ENCODE measurements around the gene EP400.

DNA sequence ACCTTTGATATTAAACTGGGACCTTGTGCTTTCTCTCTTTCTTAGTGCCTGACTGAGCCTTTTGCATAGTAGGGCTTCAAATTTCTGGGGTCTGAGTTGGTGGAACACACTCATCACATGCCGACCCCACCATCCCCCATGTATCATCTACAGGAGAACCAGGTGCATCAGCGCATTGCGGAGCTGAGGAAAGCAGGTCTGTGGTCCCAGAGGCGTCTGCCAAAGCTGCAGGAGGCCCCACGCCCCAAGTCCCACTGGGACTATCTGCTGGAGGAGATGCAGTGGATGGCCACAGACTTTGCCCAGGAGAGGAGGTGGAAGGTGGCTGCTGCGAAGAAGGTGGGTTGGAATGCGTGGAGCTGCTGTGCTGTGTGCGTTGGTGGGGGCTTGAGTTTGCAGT, 37.8 kb downstream of the EP400 start:
- TF ChIP-seq, protein P1, sequence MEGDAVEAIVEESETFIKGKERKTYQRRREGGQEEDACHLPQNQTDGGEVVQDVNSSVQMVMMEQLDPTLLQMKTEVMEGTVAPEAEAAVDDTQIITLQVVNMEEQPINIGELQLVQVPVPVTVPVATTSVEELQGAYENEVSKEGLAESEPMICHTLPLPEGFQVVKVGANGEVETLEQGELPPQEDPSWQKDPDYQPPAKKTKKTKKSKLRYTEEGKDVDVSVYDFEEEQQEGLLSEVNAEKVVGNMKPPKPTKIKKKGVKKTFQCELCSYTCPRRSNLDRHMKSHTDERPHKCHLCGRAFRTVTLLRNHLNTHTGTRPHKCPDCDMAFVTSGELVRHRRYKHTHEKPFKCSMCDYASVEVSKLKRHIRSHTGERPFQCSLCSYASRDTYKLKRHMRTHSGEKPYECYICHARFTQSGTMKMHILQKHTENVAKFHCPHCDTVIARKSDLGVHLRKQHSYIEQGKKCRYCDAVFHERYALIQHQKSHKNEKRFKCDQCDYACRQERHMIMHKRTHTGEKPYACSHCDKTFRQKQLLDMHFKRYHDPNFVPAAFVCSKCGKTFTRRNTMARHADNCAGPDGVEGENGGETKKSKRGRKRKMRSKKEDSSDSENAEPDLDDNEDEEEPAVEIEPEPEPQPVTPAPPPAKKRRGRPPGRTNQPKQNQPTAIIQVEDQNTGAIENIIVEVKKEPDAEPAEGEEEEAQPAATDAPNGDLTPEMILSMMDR (IDR thresholded peaks at IDR 0.05; ENCODE audit: control extremely low read depth in 1 of 3, insufficient read depth in 1 of 3, low read depth in 1 of 3, low read length in 3 of 3): no peak
- no peak for TF ChIP-seq CEBPB (IDR thresholded peaks at IDR 0.05; ENCODE audit: low read depth, low read length)
- no peak for TF ChIP-seq POLR2A (IDR thresholded peaks at IDR 0.05; ENCODE audit: control extremely low read depth in 1 of 2, low read depth in 2 of 2, low read length in 2 of 2)
- TF ChIP-seq SIRT6 (IDR thresholded peaks at IDR 0.05; ENCODE audit: low read length): no peak
- no peak for TF ChIP-seq SUZ12 (IDR thresholded peaks at IDR 0.05; ENCODE audit: low read length)
- TF ChIP-seq, protein P2, sequence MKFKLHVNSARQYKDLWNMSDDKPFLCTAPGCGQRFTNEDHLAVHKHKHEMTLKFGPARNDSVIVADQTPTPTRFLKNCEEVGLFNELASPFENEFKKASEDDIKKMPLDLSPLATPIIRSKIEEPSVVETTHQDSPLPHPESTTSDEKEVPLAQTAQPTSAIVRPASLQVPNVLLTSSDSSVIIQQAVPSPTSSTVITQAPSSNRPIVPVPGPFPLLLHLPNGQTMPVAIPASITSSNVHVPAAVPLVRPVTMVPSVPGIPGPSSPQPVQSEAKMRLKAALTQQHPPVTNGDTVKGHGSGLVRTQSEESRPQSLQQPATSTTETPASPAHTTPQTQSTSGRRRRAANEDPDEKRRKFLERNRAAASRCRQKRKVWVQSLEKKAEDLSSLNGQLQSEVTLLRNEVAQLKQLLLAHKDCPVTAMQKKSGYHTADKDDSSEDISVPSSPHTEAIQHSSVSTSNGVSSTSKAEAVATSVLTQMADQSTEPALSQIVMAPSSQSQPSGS (IDR thresholded peaks at IDR 0.05; ENCODE audit: low read length): no peak
- TF ChIP-seq HDAC6 (IDR thresholded peaks at IDR 0.05; ENCODE audit: low read depth, low read length): no peak
- no peak for TF ChIP-seq JUND (IDR thresholded peaks at IDR 0.05; ENCODE audit: low read length)
- no peak for TF ChIP-seq CREB1 (IDR thresholded peaks at IDR 0.05)
- TF ChIP-seq CHD2 (IDR thresholded peaks at IDR 0.05; ENCODE audit: low read length): no peak
- TF ChIP-seq, protein P3, sequence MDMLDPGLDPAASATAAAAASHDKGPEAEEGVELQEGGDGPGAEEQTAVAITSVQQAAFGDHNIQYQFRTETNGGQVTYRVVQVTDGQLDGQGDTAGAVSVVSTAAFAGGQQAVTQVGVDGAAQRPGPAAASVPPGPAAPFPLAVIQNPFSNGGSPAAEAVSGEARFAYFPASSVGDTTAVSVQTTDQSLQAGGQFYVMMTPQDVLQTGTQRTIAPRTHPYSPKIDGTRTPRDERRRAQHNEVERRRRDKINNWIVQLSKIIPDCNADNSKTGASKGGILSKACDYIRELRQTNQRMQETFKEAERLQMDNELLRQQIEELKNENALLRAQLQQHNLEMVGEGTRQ (IDR thresholded peaks at IDR 0.05; ENCODE audit: low read length): no peak
- no peak for TF ChIP-seq EZH2 (IDR thresholded peaks at IDR 0.05; ENCODE audit: low read depth, low read length, severe bottlenecking)
- no peak for TF ChIP-seq MAFK (IDR thresholded peaks at IDR 0.05; ENCODE audit: low read depth, low read length)

Data from H1 (cell line).